Neuronal stem cell (in vitro differentiated cells): ENCODE measurements around the gene CMSS1.

ENCODE experiments used
- DNase-seq: peaks from one replicate; pipeline ENCODE4 v3.0.0-alpha.2; 2013; ENCODE audit warnings: low spot score
- H2AFZ ChIP-seq: one replicate; pipeline ENCODE4 v1.6.1; 2013; ENCODE audit warnings: mild to moderate bottlenecking, low read length, inconsistent platforms
- H2AK5ac ChIP-seq: 2 replicates; pipeline ENCODE4 v1.6.1; 2013; ENCODE audit warnings: low read depth, mild to moderate bottlenecking, inconsistent platforms, low read length, moderate library complexity, mixed read lengths
- H2BK120ac ChIP-seq: 2 replicates; pipeline ENCODE4 v1.6.1; 2013; ENCODE audit warnings: low read depth, mild to moderate bottlenecking, inconsistent platforms, low read length, moderate library complexity, mixed read lengths
- H2BK12ac ChIP-seq: one replicate; pipeline ENCODE4 v1.6.1; 2013; ENCODE audit warnings: low read length, inconsistent platforms
- H2BK15ac ChIP-seq: 2 replicates; pipeline ENCODE4 v1.6.1; 2013; ENCODE audit warnings: mild to moderate bottlenecking, low read length, inconsistent platforms, mixed read lengths
- H2BK5ac ChIP-seq: one replicate; pipeline ENCODE4 v1.6.1; 2013; ENCODE audit warnings: inconsistent platforms, mild to moderate bottlenecking, low read length, moderate library complexity
- H3K14ac ChIP-seq: one replicate; pipeline ENCODE4 v1.6.1; 2013; ENCODE audit warnings: low read length, inconsistent platforms
- H3K18ac ChIP-seq: 2 replicates; pipeline ENCODE4 v1.6.1; 2013; ENCODE audit warnings: low read length, inconsistent platforms
- H3K23ac ChIP-seq: 2 replicates; pipeline ENCODE4 v1.6.1; 2013; ENCODE audit warnings: low read depth, mild to moderate bottlenecking, mixed read lengths, low read length, inconsistent platforms; ENCODE audit not compliant: poor library complexity
- H3K27ac ChIP-seq: replicated peaks from 3 replicates; pipeline ENCODE4 v1.5.1; 2013; ENCODE audit warnings: low read length, inconsistent platforms
- H3K27me3 ChIP-seq, 3 experiments: 2 replicates each; pipeline ENCODE4 v1.6.1; 2013; ENCODE audit warnings: low read length in 3 of 3, mild to moderate bottlenecking in 2 of 3, inconsistent platforms in 1 of 3, low read depth in 1 of 3, mixed read lengths in 1 of 3, moderate library complexity in 1 of 3; ENCODE audit not compliant: control insufficient read depth in 3 of 3, insufficient read depth in 3 of 3
- H3K36me3 ChIP-seq, 2 donors: replicated peaks in 1 of 2; 2 replicates each; pipeline ENCODE4 v1.6.1; 2013; ENCODE audit warnings: low read length in 2 of 2; ENCODE audit not compliant: control insufficient read depth in 2 of 2, insufficient read depth in 2 of 2
- H3K4ac ChIP-seq: 2 replicates; pipeline ENCODE4 v1.6.1; 2013; ENCODE audit warnings: inconsistent platforms, mild to moderate bottlenecking, low read length, moderate library complexity
- H3K4me1 ChIP-seq, 2 donors: 1 replicate in 1 of 2; 2 replicates in 1 of 2; pipeline ENCODE4 v1.6.1; 2013; ENCODE audit warnings: low read length in 2 of 2, low read depth in 1 of 2; ENCODE audit not compliant: control insufficient read depth in 2 of 2, insufficient read depth in 1 of 2
- H3K4me2 ChIP-seq: one replicate; pipeline ENCODE4 v1.6.1; 2013; ENCODE audit warnings: mild to moderate bottlenecking, low read length, inconsistent platforms; ENCODE audit not compliant: insufficient read depth, poor library complexity, severe bottlenecking
- H3K4me3 ChIP-seq, 2 donors: 2 replicates each; pipeline ENCODE4 v1.5.1; 2013; ENCODE audit warnings: low read length in 2 of 2, mild to moderate bottlenecking in 2 of 2, inconsistent platforms in 1 of 2, moderate library complexity in 1 of 2
- H3K79me1 ChIP-seq: one replicate; pipeline ENCODE4 v1.6.1; 2013; ENCODE audit warnings: low read depth, mild to moderate bottlenecking, inconsistent platforms, low read length, moderate library complexity
- H3K9ac ChIP-seq: one replicate; pipeline ENCODE4 v1.6.1; 2013; ENCODE audit warnings: mild to moderate bottlenecking, low read depth, low read length, inconsistent platforms; ENCODE audit not compliant: poor library complexity
- H3K9me3 ChIP-seq, 2 donors: replicated peaks in 1 of 2; 2 replicates each; pipeline versions ENCODE3 to v1.6.1; 2013; ENCODE audit warnings: low read length in 2 of 2, mild to moderate bottlenecking in 2 of 2, inconsistent platforms in 1 of 2, low read depth in 1 of 2, mixed read lengths in 1 of 2, moderate library complexity in 1 of 2; ENCODE audit not compliant: control insufficient read depth in 2 of 2, insufficient read depth in 1 of 2
- H4K8ac ChIP-seq: one replicate; pipeline ENCODE4 v1.6.1; 2013; ENCODE audit warnings: low read depth, mild to moderate bottlenecking, inconsistent platforms, low read length, moderate library complexity
- H4K91ac ChIP-seq: one replicate; pipeline ENCODE4 v1.6.1; 2013; ENCODE audit warnings: low read length, low read depth, mild to moderate bottlenecking, inconsistent platforms; ENCODE audit not compliant: poor library complexity
- WGBS, 2 donors: extraction: QIAGEN DNeasy Blood & Tissue Kit; methylation state at CpG; one replicate each; pipeline ENCODE4 v1.1.7; 2013; ENCODE audit warnings: missing lambda C conversion rate in 2 of 2, mixed read lengths in 1 of 2; ENCODE audit not compliant: insufficient read length in 2 of 2, insufficient replicate concordance in 1 of 2; ENCODE audit errors: extremely low coverage in 2 of 2; 5-methylcytosine and 5-hydroxymethylcytosine counted together

Gene CMSS1

DNA sequence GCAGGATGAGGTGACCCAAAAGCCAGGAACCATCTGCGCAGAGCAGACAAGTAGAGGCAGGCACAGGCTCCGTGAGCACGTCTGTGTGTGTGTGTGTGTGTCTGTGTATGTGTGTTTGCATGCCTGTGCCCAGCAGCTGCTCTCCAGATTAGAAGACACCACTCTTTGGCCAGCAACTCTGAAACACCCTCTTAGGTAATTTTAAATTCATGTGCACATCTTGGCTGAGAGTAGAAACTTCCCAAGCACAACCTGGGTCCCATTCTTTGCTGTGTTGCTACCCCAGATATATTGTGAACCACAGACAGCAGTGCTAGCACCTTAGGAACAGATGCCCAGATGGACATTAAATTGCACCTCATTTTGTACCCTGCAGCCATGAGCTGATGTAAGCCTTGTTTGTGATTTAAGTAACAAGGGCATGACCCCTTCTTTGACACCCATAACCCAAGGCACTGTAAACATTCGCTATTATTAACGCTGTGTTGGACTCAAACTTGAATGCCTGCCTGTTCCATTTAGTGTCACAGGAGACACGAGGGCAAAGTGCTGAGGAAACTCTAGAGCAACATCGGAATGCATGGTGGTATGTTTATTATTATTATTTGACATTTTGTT lies 296.9 kb downstream of the CMSS1 start, which contains the start of gene FILIP1L:
FILIP1L (minus strand) TSS at position 89 of the 618 bp plus-strand sequence.
- H3K79me1 ChIP-seq = no peaks in the 10 kb centered on the region
- H3K36me3 ChIP-seq = no peaks in the 10 kb centered on the region
- H3K4me1 ChIP-seq = no peaks in the 10 kb centered on the region
- no peak within 1 kb of the TSS for H2BK120ac ChIP-seq
- H2BK15ac ChIP-seq = no peak within 1 kb of the TSS
- no peak within 1 kb of the TSS for H2BK12ac ChIP-seq
- H2AK5ac ChIP-seq = no peak within 1 kb of the TSS
- no peak within 1 kb of the TSS for H4K91ac ChIP-seq
- H3K9ac ChIP-seq = no peak within 1 kb of the TSS
- H3K14ac ChIP-seq = peak within 1 kb of the TSS; percentile 78
- H2AFZ ChIP-seq = no peak within 1 kb of the TSS
- no peak within 1 kb of the TSS for H3K4me2 ChIP-seq
- no peak within 1 kb of the TSS for H2BK5ac ChIP-seq
- no peak within 1 kb of the TSS for H3K18ac ChIP-seq
- no peak within 1 kb of the TSS for H4K8ac ChIP-seq
- no peak within 1 kb of the TSS for H3K4ac ChIP-seq
- no peak within 1 kb of the TSS for H3K4me3 ChIP-seq
- no peak within 1 kb of the TSS for H3K27ac ChIP-seq
- no peak within 1 kb of the TSS for H3K23ac ChIP-seq
- H3K27me3 ChIP-seq = no peaks in the 10 kb centered on the region
- no CpG with 5 or more reads among the region's 7 CpGs for WGBS, 2 donors
- no peak for DNase-seq
- H3K9me3 ChIP-seq = no peaks in the 10 kb centered on the region

DNA sequence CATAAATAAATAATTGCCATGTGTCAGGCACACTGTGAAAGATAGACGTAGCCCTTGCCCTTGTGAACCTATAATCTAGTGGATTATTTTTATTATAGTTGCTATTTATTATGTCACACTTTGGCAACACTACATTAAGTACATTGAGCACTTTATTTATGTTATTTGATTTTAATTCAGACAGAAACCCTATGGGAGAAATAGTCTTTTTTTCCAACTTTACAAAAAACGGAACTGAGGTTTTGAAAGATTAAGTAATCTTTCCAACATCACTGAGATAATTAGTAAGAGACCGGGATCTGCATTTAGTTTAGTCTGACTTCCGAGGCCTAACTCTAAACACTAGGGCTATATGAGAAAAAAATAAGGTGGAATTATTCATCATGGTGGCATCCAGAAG lies 299.4 kb downstream of the CMSS1 start:
- no peak overlapping the region for H2AK5ac ChIP-seq
- H3K4me2 ChIP-seq = no peak overlapping the region
- WGBS, 2 donors = no CpG with 5 or more reads among the region's 4 CpGs
- no peaks in the 10 kb centered on the region for H3K9me3 ChIP-seq
- H2BK5ac ChIP-seq = no peak overlapping the region
- H2AFZ ChIP-seq = no peak overlapping the region
- no peak for DNase-seq
- no peak overlapping the region for H3K4me3 ChIP-seq
- H4K8ac ChIP-seq = no peak overlapping the region
- H2BK15ac ChIP-seq = no peak overlapping the region
- no peak overlapping the region for H3K4ac ChIP-seq
- H3K9ac ChIP-seq = no peak overlapping the region
- H2BK120ac ChIP-seq = no peak overlapping the region
- H3K14ac ChIP-seq = no peak overlapping the region
- H2BK12ac ChIP-seq = no peak overlapping the region
- no peak overlapping the region for H3K27ac ChIP-seq
- H3K23ac ChIP-seq = no peak overlapping the region
- no peaks in the 10 kb centered on the region for H3K27me3 ChIP-seq
- peaks cover 0 to 2% of the 10 kb centered on the region in 2 donors for H3K4me1 ChIP-seq
- no peak overlapping the region for H3K18ac ChIP-seq
- no peaks in the 10 kb centered on the region for H3K36me3 ChIP-seq
- H4K91ac ChIP-seq = no peak overlapping the region
- no peaks in the 10 kb centered on the region for H3K79me1 ChIP-seq

DNA sequence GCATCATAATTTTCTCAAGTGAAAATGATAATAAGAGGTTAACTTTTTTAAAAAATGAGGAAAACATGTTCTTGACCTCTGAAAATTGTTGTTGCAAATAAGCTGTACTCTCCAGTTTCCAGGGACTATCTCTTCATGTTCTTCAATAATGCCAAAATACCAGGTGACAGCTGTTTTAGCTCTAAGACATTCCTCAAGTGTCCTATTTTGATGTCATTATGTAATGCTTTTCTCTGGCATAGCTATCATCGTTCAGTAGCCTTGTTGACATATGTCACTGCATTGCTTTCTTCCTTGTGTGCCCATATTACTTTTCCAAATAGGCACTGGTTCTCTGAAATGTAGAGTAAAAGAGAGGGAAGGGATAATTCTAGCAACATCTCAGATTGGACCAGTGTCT lies 302.4 kb downstream of the CMSS1 start:
- Histone ChIP-seq H3K14ac (no peak overlapping the region), H2AFZ (no peak overlapping the region), H3K4me2 (no peak overlapping the region), H3K4ac (no peak overlapping the region), H3K9me3 (no peaks in the 10 kb centered on the region), H2BK15ac (no peak overlapping the region), H4K8ac (no peak overlapping the region), H3K27ac (no peak overlapping the region), H2AK5ac (no peak overlapping the region), H3K4me1 (peaks cover 5 to 16% of the 10 kb centered on the region in 2 donors), H2BK5ac (no peak overlapping the region), H2BK120ac (no peak overlapping the region), H3K9ac (no peak overlapping the region), H2BK12ac (no peak overlapping the region), H3K27me3 (no peaks in the 10 kb centered on the region), H3K23ac (no peak overlapping the region), H3K18ac (no peak overlapping the region), H4K91ac (no peak overlapping the region), H3K79me1 (no peaks in the 10 kb centered on the region), H3K4me3 (no peak overlapping the region), H3K36me3 (no peaks in the 10 kb centered on the region)
- no peak for DNase-seq
- no CpG with 5 or more reads among the region's 1 CpG for WGBS, 2 donors

DNA sequence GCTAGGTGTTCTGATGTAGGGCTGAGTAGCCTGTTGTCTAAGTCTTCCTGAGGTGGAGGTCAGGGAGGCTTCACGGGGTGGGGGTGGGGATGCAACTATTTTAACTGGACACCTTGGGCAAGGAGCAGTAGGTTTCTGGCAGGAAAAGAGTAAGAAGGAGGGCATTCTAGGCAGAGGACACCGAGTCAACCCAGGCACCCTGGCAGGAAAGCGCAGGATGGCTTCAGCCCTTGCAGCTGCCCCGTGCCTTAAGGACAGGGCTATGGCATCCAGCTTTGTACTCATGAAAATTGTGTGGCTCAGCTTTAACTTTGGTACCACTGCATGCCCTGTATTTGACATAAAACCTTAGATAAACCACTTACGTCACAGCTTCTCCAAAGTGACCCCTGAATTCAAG lies 303.0 kb downstream of the CMSS1 start:
- H2AK5ac ChIP-seq = no peak overlapping the region
- peaks cover 5 to 16% of the 10 kb centered on the region in 2 donors for H3K4me1 ChIP-seq
- no peak overlapping the region for H2BK120ac ChIP-seq
- no peak overlapping the region for H3K27ac ChIP-seq
- no peak overlapping the region for H3K9ac ChIP-seq
- DNase-seq = no peak
- no peak overlapping the region for H3K23ac ChIP-seq
- H2BK15ac ChIP-seq = no peak overlapping the region
- no CpG with 5 or more reads among the region's 5 CpGs for WGBS, 2 donors
- H3K4me2 ChIP-seq = no peak overlapping the region
- H3K36me3 ChIP-seq = no peaks in the 10 kb centered on the region
- H3K27me3 ChIP-seq = no peaks in the 10 kb centered on the region
- H4K8ac ChIP-seq = no peak overlapping the region
- no peak overlapping the region for H2AFZ ChIP-seq
- H3K14ac ChIP-seq = no peak overlapping the region
- H3K9me3 ChIP-seq = no peaks in the 10 kb centered on the region
- H3K4ac ChIP-seq = no peak overlapping the region
- no peak overlapping the region for H2BK5ac ChIP-seq
- no peak overlapping the region for H3K18ac ChIP-seq
- no peak overlapping the region for H3K4me3 ChIP-seq
- no peak overlapping the region for H4K91ac ChIP-seq
- H2BK12ac ChIP-seq = no peak overlapping the region
- H3K79me1 ChIP-seq = no peaks in the 10 kb centered on the region
